HG03108 (cell line): Measurements from ENCODE around the gene GPX6.
"Not testable (repeated sequence)": the region's sequence is repeated elsewhere in the genome, so short reads cannot be mapped to it uniquely, and the experiment has no call there.

Source experiments
- ATAC-seq: cut with Tn5 transposase; IDR thresholded peaks from one replicate; pipeline ENCODE4 v1.9.1; 2021; ENCODE audit warnings: moderate library complexity; ENCODE audit not compliant: unreplicated experiment

Gene GPX6

GRCh38 chr6:28486533-28486932 is 29.1 kb downstream of the GPX6 start:
- ATAC-seq, result no peak

GRCh38 chr6:28485482-28485881 is 30.1 kb downstream of the GPX6 start:
- no peak for ATAC-seq

- ATAC-seq, result no peak
These were observed 35.2 kb downstream of the GPX6 start for GRCh38 chr6:28480253-28480932.

GRCh38 chr6:28478518-28478917 is 37.1 kb downstream of the GPX6 start:
- no peak for ATAC-seq

GRCh38 chr6:28474441-28475219 is 41.0 kb downstream of the GPX6 start:
- ATAC-seq, result no peak

GRCh38 chr6:28469153-28469745 is 46.3 kb downstream of the GPX6 start:
- not testable (repeated sequence) for ATAC-seq

- no peak for ATAC-seq
These were observed 47.5 kb downstream of the GPX6 start for GRCh38 chr6:28468056-28468455.

GRCh38 chr6:28462401-28462800 is 53.2 kb downstream of the GPX6 start:
- no peak for ATAC-seq

- ATAC-seq, result no peak
These were observed 57.0 kb downstream of the GPX6 start for GRCh38 chr6:28458568-28458967.
